Measurements from ENCODE around the gene FRMPD1.

Gene FRMPD1

DNA sequence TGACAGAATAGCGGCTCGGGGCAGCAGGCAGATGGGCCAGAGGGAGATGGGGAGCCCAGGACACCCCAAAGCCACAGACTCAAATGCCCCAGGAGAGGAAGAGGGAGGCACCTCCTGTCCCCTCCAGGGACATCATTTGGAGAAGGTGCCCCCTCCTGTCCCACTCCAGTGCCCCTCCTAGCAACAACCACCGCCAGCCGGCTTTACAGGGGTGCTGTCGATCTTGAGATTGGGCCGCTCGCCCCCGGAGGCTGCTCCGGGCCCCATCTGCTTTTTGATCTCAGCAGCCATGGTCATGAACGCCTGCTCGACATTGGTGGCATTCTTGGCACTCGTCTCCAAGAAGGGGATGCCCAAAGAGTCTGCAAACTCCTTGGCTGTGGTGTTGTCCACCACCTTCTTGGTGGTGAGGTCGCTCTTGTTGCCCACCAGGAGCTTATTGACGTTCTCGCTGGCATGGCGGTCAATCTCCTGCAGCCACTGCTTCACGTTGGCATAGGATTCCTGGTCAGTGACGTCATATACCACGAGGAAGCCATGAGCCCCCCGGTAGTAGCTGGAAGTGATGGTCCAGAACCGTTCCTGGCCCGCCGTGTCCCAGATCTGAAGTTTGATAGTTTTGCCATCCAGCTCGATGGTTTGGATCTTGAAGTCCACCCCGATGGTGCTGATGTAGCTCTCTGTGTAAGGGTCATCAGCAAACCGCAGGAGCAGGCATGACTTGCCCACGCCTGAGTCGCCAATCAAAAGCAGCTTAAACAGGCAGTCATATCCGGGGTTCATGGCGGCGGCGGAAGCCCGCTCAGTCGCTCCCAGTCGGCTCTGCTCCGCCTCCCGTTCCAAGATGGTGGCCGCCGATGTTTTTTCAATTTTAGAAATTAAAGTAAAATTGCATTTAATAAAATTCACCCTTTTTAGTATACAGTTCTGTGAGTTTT, 14.0 kb upstream of the FRMPD1 start:
- DNase-seq = no peak

DNA sequence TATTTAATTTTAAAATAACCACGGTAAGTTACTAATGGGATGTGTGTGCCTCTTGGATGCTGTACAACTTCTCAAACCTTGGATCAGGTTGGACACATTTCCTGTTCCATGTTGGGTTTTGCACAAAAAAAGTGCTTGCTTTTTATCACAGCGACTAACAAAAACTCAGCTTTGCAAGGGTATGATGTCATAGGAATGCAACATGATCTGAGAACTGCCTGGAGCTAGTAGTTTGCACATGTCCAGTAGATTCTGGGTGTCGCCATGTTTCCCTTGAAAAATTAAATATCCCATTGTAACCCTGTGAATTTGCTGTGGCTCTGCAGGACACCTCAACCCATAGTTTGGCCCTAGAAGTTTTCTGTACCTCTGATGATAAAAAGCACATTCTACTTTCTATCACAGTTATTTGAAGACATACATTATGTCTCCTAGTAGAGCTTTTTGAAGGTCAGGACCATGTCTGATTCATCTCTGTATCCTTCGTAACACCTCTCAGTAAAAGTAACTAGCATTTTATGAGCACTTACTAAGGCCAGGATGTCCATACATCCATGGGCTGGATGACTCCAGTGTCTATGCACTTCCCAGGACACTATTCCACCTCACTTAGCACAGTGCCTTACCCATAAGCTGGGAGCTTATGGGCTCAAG, 11.5 kb upstream of the FRMPD1 start:
- DNase-seq = no peak

GRCh38 chr9:37639841-37640240, 10.9 kb upstream of the FRMPD1 start:
- DNase-seq = no peak

DNA sequence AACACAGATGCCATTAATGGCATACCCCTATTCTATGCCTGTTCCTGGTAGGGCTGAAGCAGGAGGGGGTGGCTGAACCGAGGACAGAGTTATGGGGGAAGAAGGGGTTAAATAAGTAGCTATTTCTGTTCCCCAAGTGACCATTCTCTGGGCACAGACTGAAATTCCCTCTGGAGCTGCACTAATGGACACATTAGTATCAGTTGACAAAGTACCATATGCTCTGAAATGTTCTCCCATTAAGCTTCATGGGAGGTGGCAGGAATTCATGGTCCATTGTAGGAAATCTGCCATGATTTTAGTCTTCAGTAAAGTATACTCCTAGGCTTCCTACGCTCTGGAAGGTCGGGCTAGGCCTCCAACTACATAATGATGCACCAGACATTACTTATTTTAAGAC, 10.5 kb upstream of the FRMPD1 start:
- DNase-seq = no peak

DNA sequence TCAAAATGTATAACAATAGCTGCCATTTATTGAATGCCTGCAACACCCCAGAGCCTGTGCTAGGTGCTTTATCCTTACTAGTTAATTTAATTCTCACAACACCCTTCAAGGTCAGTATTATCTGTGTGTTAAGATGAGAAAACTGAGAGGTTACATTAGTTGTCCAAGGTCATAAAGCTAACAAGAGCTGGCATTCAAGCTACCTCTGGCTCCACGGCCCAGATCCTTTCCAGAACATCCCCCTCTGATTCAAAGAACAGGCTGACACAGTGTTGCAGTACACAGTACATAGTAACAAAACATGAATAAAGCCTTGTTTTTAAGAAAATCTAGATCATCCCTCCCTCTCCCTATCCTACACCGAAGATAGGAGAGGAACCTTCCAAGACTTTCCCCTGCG, 9.4 kb upstream of the FRMPD1 start:
- DNase-seq = no peak

- DNase-seq = no peak
These were observed 7.5 kb upstream of the FRMPD1 start for GRCh38 chr9:37643214-37643613.

- no peak for DNase-seq
These were observed 4.7 kb upstream of the FRMPD1 start for GRCh38 chr9:37645903-37646506.

DNA sequence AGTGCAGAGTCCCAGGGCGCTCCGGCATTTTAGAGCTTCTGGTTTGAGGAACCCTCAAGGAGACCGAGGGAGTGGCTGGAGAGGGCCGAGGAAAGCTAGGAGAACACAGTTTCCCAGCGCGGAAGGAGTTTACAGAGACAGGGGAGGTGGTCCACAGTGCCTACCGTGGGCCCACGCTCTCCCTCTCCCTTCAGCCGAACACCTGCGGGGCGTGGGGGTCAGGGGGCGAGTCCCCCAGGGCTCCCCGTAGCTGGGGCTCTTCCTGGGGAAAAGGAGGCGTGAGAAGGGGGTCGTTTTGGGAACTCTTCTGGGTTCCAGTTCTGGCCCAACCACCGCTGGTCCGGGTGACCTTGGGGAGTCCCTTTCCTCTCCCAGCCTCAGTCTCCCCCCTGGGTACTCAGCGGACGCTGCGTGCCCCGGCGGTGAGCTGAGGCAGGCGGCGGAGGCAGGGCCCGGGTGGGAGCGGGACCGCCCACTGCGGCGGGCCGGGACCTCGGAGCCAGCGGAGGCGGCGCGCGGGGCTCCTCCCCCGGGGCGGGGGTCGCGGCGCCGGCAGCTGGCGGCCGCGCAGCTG, 368 bp upstream of the FRMPD1 start:
- no peak for DNase-seq

DNA sequence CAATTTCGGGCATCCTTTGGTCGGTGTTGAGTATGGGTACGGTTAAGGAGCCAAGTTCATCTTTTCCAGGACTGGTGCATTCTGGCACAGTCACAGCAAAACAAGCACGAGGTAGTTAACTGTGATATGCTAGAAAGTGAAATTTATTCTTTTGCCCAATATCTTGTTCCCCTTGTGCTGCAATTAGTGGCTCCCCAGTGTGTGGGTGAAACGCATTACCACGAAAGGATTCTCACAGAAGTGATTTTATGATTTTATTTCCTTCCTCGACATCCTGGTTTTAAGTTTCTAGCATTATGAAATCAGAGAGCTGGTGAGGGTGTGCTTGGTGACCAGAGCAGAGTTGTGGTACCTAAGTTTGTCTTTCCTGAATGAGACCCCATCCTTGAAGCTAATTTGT, 1.5 kb downstream of the FRMPD1 start:
- no peak for DNase-seq

DNA sequence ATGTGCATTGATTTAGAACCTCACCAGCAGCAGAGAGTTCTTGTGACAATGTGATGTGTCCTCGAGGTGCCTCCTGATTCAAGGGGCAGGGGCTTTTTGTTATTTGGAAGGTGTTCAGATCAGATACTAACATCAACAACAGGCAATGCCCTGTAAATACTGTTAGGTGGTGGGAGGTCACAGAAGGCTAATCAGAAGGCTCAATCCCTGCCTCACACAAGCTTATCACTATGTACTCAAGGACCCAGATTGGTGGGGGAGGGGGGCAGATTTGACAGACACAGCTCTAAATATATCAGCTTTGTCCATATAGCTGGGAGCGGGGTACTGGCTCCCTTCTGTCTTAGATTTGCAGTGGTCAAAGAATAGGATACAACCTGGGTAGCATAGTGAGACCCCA, 2.6 kb downstream of the FRMPD1 start:
- DNase-seq = no peak

GRCh38 chr9:37656936-37657335, 6.2 kb downstream of the FRMPD1 start:
- no peak for DNase-seq

- no peak for DNase-seq
These were observed 9.9 kb downstream of the FRMPD1 start for GRCh38 chr9:37660691-37661090.

GRCh38 chr9:37663926-37664325, 13.2 kb downstream of the FRMPD1 start:
- no peak for DNase-seq

GRCh38 chr9:37667706-37668105, 17.0 kb downstream of the FRMPD1 start:
- DNase-seq = no peak

DNA sequence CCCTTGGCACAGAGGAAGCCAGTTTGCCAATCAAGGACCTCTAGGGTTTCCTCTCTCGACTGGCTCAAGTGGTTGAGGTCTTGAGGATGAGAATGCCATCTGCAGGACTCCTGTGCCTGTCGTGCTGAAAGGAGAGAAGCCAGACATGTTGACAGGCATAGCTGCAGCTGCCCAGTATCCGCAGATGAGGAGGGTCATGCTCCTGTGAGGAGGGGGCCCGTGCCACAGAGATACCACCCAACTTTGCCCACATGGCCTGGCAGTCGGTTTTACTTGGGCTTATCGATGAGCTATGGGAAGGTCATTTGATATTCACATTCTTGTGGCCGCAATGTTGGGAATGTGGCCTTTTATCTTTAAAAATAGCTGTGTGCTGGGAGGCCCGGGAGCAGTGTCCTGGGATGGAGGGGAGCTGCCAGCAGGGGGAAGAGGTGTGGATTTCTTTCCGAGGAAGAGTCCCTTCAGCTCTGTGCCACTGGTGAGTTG, 17.4 kb downstream of the FRMPD1 start:
- no peak for DNase-seq

- no peak for DNase-seq
These were observed 18.5 kb downstream of the FRMPD1 start for GRCh38 chr9:37669232-37669631.

DNA sequence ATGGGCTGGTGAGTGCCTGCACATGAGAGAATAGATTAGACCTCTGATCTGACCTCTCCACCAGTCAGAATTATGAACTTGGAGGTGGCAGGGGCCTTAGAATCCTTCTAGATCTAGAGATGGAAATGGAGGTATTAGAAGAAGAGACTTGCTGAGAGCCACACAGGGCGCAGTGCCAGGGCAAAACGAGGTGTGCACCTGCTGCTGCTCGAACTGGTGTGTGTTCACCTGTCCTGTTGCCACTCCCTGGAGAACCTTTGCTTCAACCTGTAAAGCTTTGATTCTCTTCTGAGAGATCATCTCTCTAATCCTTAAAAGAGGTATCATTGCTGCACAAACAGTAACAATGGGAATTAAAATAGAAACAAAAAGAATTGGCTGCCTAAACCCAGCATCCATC, 24.9 kb downstream of the FRMPD1 start:
- DNase-seq = no peak

GRCh38 chr9:37676411-37676830, 25.7 kb downstream of the FRMPD1 start:
- DNase-seq = peak; percentile 70

DNA sequence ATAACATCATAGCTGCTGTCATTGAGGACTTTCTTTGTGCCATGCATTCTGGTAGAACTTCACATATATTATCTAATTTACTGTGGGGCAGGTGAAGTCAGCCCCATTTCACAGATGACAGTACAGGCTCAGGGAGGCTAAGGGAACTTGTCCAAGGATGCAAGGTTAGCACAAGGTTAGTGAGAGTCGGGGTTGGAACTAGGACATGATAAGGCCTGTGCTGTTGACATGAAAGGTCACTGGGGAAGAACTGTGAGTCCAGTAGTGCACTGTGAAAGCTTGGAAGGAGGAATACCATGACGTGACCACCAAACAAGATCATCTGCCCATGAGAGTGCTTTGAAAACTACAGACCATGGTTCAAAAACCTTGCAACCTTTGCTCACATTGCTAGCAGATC, 26.7 kb downstream of the FRMPD1 start:
- DNase-seq = no peak

- DNase-seq = no peak
These were observed 28.1 kb downstream of the FRMPD1 start for GRCh38 chr9:37678789-37679273.

DNA sequence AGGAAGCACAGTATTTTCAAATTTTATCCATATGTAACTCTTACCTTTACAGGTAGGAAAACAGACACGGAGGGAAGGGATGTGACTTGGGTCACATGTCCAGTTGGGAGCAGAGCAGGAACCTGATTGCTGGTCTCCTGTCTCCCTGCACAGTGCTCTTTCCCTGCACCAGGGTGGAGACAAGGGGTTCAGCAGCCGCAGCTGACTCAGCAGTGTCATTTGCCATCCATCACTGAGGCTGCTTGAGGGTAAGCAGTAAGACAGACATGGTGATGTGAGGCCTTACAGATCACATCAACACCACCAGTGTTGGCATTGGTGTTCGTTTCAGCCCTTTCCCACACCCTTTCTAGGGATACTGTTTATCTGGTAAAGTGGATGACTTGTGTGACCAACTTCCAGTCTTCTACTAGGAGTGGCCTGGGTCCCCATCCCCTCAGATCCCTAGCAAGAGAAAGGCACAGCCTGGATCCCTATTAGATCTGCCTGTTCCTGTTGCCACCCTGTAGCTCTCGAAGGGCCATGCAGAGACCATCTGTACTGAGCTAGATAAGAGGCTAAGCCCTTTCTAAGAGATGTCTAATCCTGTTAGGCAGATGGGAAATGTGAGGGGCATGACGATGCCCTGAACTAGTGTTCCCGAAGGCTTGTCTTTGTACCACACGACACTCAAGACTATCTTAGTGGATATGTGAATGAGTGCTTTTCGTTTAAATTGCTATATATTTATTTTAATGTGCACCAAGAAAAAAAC, 29.1 kb downstream of the FRMPD1 start:
- no peak for DNase-seq

DNA sequence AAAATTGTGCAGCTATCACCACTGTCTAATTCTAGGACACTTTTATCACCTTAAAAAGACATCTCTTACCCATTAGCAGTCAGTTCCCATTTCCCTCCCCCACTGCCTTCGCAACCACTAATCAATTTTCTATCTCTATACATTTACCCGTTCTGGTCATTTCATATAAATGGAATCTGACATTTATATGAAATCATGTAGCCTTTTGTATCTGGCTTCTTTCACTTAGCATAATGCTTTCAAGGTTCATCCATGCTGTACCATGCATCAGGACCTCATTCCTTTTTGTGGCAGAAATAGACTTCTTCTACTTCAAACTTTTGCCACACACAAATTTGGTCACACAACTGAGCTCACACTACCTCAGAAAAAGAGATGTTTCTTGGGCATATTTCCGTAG, 32.2 kb downstream of the FRMPD1 start:
- no peak for DNase-seq
